GM19463 (cell line): ENCODE measurements around the gene DPP4.
A peak's percentile ranks its signal among the peaks of the same experiment; 100 is the strongest.

ENCODE experiments used
- ATAC-seq: cut with Tn5 transposase; IDR thresholded peaks from one replicate; pipeline ENCODE4 v1.9.1; 2021; ENCODE audit warnings: mild to moderate bottlenecking, moderate library complexity; ENCODE audit not compliant: unreplicated experiment

DPP4 gene

GRCh38 chr2:162085090-162085891, 11.3 kb upstream of the DPP4 start:
- no peak for ATAC-seq

DNA sequence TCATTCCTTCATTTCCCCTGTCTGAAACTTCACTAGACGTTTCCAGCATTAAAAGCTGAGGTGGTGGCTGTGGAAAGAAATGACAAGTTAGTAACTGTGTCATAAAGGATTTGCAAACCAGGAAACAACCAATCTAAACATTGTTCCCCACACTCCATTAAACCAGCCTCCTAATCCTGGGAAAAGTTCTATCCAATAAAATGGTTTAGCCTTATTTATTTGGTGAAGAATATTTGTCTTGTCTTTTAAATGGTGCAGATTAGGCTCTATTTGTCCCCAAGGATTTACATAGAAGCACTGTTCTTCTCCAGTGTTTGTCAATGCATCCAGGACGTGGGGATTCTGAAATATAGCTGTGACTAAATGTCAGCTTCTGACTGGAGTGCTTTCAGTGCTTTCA, 10.5 kb upstream of the DPP4 start:
- no peak for ATAC-seq

- no peak for ATAC-seq
Measured at GRCh38 chr2:162082681-162083080, 8.7 kb upstream of the DPP4 start.

GRCh38 chr2:162082036-162082435, 8.0 kb upstream of the DPP4 start:
- ATAC-seq, result no peak

DNA sequence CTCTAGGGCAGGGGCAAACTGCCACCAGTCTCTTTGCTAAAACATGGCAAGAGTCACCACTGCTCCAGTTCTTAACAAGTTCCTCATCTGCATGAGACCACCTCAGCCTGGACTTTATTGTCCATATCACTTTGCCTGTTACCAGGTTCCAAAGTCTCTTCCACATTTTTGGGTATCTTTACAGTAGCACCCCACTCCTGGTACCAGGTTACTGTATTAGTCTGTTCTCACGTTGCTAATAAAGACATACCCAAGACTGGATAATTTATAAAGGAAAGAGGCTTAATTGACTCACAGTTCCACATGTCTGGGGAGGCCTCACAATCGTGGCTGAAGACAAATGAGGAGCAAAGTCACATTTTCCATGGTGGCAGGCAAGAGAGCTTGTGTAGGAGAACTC, 5.5 kb upstream of the DPP4 start:
- no peak for ATAC-seq

DNA sequence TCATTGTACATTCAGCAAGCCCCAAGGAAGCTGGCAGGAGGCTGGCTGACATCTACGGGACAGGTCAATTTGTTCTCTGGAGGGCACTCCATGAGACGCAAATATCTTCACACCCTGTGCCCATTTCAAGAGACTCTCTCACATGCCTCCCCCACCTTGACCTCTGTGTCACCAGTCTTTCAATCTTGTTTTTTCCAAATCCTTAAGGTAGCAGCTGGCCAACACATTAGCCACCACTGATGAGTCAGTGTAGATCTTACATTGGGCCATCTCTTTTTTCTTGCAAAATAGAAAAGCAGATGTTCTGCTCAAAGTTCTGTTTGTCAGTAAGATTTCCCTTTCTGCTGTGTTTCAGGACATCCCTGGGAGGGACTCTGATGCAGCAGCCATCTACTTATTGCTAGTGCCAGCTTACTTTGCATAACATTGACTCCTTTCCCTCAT, 1.7 kb upstream of the DPP4 start:
- no peak for ATAC-seq

- no peak for ATAC-seq
Measured at GRCh38 chr2:162074928-162075688, 1.1 kb upstream of the DPP4 start.

GRCh38 chr2:162074632-162074895, 549 bp upstream of the DPP4 start:
- no peak for ATAC-seq

DNA sequence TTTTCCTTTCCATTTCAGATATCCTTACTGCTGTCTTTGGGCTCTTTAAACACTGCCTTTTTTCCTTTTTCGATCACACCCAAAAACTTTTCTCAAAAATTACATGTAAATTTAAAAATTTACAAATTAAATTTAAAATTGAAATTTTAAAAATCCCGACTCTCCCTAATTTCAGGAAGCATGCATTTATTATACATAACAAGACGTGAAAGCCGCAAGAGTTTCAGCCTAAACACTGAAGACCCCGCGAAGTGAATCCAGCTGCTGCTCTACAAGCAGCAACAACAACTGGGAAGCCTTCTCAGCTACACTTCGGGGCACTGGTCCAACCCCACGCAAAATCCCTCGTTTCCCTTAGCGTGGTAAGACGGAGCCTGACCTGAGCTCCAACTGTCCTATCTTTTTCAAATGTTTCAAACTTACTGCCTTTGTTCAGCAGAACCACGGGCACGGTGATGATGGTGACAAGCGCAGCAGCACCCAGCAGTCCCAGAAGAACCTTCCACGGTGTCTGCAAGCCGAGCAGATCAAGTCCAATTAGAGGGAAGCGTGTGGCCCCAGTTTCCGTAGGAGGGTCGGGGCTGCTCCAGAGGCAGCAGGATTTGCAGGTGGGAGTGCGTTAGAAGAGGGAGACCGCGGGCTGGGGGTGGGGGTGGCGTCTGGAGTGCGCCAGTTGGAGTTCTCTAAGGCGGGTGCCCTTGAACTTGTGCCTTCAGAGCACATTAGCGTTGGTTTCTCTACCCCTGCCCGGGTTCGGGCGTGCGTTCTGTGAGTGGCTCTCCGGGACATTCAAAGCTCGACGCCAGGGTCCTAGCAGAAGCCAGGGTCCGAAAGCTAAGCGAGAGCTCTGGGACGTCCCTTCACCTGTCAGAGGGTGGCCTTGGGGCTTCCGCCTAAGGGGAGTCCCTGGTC, 783 bp downstream of the DPP4 start:
- no peak for ATAC-seq

GRCh38 chr2:162072181-162072702, 1.8 kb downstream of the DPP4 start:
- ATAC-seq, result peak; percentile 38

- ATAC-seq, result no peak
Measured at GRCh38 chr2:162071001-162071400, 3.0 kb downstream of the DPP4 start.

GRCh38 chr2:162070228-162070936, 3.6 kb downstream of the DPP4 start:
- ATAC-seq, result no peak

- no peak for ATAC-seq
Measured at GRCh38 chr2:162069267-162069903, 4.6 kb downstream of the DPP4 start.

GRCh38 chr2:162067596-162067995, 6.4 kb downstream of the DPP4 start:
- no peak for ATAC-seq

DNA sequence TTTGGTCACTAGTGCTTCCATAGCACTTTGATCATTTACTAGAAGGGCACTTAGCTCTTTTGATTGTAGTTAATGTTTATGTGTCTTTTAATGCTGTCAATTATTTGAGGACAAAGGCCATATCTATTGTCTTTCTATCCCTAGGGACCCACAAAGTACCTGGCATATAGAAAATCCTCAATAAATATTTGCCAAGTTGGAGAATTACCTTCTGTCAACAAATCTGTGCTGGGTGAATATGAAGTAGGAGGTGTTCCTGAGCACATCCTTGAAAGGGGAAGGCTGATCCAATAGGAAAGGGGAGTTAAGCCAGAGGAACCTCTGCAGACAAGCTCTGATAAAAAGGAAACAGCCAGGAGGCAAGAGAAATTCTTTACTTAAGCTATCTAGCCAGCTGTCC, 8.2 kb downstream of the DPP4 start:
- ATAC-seq, result no peak

DNA sequence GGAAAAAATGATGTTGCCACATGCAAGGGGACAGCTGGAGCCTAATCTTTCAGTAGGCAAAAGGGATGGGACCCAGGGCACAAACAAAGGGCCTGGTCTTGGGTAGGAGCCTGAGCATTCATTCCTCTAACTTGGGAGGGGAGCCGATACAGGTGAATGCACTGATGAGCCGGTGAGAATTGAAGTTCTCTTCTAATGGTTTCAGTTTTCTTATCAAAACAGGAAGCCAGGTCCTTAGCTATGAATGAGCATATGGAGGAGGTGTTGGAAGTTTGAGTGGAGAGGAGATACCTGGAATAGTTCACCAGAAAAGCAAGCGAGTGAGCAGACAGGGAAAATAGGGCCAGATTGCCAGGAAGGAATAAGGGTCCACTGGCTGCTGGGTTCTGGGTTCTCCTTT, 10.1 kb downstream of the DPP4 start:
- peak; percentile 32 for ATAC-seq

DNA sequence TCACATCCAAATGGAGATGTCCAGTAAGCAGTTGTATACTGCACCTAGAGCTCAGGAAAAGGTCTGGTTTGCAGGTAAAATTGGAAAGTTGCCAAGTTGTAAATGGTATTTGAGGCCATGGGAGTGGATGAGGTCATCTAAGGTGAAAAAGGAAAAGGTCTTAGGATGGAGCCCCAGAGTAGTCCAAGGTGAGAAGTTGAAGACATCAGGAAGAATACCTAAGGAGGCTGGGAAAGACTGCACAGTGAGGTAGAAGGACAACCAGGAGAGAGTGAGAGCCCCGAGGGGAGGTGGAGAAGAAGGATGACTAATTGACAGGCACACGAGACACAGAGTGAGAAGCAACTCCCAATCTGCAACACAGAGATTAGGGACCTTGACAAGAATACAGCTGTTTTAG, 10.7 kb downstream of the DPP4 start:
- no peak for ATAC-seq

- ATAC-seq, result peak; percentile 22
Measured at GRCh38 chr2:162062559-162062958, 11.5 kb downstream of the DPP4 start.

GRCh38 chr2:162061021-162061420, 13.0 kb downstream of the DPP4 start:
- no peak for ATAC-seq

DNA sequence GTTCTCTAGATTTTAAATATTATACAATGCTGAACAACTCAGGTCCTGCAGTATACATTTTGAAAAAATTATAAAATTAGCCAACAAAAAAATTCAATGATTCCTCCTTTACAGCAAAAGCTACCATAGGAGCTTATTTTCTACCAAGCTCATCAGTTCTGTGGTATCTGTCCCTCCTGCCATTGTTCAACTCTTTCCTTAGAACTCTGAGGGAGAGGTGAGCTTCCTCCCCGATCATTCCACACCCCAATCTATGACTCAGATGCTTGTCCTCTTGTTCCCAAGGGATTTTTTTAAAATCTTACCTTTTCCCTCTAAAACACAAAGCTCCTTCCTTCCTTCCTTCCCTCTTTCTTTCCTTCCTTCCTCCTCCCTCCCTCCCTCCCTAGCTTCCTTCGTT, 13.5 kb downstream of the DPP4 start:
- no peak for ATAC-seq
